NAMALWA (cell line): ENCODE data around the gene CLBA1.

Experiments used
- DNase-seq: peaks from one replicate; pipeline ENCODE4 v3.0.0-alpha.2; 2015; ENCODE audit warnings: low spot score

The CLBA1 gene

DNA sequence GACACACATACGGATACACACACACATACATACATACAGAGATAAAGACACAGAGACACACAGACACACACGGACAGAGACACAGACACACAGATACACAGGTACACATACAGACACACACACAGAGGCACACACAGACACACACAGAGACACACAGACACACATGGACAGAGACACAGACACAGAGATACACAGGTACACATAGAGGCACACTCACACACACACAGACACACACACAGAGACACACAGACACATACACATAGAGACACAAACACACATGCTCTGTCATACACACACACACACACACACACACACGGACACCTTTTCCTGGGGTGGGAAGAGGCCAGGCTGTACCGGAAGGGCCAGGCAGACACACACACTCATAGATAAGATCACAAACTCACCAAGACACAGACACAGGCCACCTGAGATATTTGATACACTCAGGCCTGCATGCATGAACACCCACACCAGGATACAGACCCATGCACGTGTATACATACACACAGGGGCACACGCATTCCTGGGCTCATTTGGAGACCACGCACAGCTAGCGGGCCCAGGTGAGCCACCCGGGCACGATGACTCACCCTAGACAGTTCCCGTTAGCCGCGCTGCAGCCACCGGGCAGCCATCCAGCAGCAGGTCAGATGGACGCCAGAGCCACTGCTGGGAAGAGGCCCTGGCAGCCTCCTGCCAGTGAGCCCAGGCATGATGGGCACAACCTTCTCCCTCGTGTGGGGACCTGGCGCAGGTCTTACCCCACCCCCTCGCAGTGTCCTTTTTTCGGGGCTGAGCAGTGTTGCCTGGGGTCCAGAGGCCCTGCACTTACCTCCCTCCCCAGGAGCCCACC, 5.6 kb upstream of the CLBA1 start:
- DNase-seq = no peak

DNA sequence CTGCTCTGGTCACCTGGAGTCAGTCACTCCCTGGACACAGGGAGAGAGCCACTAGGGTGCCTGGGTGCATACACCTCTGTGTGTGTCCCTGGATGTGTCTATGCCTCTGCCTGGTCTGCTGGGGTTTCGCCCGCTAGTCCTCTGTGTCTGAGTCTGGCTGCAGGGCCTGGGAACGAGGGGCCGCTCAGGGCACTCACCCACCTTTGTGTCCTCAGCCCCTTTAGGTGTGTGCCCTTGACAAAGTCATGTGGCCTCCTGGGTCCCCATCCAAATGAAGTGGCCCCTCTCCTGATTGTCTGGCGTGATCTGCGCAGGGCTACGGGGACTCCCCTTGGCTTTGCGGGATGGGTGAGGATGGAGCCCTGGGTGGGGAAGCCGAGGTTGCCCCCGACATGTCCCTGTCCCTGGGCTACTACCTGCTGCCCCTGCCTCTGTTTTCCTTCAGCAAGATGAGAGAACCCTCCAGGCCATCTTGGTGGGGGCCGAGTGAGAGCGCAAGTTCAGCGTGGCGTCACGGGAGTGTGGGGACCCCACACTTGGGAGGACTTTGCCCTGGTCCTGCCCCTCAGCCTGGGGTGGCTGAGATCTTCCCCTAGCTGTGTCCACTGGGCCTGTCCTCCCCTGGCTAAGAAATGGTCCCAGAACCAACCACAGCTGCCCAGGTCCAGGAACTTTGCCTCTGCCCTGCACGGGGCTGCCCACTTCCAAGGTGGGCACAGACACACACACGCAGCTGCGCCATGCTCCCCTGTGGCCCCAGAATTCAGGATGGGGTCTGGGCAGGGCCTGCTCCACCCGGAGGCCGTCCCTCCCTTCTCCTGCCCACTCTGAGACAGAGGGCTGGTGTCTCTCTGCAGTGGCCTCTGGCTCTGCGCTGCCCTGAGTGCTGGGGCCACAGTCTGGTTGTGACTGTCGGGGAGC, 4.7 kb upstream of the CLBA1 start:
- no peak for DNase-seq

DNA sequence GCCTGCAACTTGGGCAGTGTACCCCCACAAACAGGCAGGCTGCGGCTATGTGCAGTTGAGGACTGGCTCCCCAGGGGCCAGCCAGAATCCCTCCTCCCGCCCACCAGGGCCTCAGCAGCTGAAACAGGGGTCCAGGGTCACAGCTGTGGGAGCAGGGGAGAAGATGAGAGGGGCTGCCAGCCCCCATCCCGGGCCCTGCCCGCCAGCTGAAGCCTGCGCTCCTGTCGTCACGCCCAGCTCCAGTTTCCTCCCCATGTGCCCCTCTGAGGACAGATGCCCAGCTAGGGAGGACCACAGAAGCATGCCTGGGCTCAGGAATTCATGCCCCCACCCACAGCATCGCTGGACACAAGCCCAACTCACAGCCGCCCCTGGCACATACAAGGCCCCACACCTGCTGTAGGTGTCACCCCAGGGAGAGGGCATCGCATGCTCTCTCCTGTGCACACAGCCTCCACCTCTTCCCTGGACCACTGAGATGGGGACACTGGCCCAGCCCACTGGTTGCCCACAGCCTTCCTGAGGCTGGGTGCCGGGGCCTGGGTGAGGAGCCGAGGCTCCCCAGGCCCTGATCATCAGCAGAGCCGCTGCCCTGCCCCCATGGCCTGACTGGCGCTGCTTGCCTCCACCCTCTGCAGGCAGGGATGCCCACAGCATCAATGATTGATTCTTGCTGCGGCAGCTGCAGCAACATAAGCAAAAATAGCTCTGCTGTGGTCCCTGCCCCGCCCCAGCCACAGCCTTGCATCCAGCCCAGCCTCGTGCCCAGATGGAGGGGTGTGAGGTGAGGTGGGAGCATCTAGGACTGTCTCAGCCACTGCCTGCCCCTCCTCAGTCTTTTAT, 3.7 kb upstream of the CLBA1 start:
- DNase-seq = no peak

DNA sequence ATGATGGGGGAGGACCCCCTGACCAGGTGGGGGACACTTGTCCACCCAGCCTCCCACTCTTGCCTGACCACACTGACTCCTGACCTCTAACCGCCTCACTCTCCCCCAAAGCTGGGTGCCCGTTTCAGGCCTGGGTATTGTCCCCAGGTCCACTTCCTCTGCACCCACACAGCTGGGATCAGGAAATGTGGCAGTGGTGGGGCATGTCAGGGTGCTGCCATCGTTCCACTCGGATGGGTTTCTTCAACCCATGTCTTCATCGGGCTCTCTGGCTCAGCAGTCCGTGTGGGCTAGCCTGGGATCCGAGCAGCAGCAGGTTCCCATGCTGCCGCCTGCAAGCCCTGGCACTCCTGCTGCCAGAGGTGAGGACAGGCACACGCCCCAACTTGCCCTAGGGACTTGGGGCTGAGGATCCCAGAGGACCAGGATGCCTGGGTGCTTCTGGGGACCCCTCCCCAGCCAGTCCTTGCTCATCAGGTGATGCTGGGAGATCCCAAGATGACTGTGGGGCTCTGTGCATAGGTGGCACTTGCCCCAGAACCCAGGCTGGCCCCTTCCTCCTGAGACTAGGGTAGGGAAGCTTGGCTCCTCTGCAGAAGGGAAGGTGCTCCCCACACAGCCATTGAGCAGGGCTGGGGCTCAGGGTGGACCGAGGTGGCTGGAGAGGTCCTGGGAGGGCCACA, 2.9 kb upstream of the CLBA1 start:
- no peak for DNase-seq

DNA sequence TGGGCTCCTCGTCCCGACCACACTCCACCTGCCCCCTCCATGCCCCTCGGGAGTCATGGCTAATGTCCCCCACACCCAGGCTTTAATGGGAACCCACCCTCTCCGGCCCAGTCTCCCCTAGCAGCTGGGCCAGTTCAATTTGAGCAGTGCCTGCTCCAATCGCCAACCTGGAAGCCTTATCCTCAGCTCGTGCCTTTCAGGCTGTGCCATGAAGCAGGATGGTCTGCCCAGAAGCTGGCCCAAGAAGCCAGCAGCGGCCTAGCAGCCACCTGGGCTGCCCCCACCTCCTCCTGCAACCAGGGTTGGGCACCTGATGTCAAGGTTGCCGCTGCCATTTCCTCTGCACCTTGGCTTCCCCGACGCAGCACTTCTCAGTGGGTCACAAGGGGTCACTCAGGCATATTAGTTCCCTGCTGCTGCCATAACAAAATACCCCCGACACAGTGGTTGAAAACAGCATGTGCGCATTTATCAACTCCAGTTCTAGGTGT, 2.3 kb upstream of the CLBA1 start:
- no peak for DNase-seq

DNA sequence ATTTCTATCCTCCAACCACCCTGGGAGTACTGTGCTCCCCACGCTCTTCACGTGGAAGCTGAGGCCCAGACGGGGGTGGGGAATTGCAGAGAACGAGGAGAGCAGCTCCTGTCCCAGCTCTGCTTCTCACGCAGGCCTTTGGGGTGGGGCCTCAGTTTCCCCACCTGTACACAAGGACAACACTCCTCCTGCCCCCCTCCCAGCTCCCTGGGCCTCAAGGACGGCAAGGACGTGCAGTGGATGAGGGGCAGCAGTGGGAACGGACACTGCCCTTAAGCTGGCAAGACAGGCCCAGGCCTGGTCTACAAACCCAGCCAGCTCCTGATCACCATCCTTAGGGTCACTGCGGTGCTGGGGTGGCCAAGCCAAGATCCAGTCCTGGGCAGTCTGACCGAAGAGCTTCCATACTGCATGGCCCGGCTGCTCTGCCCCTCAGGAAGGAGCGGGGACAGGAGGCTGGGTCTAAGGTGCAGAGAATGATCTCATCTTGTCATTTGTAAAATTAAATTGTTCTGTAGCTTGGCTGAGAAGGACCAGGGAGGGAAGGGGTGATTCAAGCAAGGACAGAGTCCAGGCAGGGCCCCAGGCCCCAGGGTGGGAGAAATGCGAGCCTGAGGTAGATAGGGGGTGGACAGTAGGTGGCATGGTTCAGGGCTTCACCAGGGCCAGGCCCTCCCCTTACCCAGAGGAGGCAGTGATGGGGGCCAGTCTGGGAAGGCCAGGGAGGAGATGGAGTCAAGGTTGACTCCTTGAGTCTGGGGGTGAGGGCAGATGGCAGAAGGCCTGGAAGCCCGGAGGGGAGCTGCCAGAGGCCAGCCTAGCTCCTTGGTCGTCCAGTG, 1.3 kb upstream of the CLBA1 start:
- DNase-seq = no peak

DNA sequence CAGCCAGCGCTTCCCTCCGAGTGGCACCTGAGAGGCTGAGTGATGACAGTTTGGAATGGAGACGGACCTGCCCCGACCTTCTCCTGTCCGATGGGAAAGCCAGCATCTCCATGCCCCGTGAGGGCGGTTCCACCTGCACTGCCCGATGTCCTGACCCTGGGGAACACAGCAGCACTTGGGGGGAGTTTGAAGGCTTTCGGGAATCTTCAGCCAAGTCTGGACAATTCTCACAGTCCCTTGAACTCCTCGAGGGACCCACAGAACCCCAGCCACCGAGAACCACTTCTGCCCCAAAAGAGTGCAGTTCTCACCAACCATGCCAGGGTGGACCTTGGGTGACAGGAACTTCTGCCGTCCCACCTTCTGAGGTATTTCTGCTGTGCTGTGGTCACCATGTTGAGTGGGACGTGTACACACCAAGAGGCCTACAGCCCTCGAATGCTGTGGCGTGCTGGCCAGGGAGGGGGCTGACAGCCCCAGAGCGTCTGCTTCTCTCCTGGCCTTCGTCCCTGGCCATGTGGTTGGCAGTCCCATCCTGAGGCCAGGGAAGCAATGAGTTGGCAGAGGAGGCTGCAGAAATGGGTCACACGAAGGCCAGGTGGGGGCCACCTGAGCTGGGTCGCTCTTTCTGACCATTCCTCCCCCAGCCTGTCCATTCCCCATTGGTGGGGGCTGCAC, 1.0 kb downstream of the CLBA1 start:
- DNase-seq = no peak

DNA sequence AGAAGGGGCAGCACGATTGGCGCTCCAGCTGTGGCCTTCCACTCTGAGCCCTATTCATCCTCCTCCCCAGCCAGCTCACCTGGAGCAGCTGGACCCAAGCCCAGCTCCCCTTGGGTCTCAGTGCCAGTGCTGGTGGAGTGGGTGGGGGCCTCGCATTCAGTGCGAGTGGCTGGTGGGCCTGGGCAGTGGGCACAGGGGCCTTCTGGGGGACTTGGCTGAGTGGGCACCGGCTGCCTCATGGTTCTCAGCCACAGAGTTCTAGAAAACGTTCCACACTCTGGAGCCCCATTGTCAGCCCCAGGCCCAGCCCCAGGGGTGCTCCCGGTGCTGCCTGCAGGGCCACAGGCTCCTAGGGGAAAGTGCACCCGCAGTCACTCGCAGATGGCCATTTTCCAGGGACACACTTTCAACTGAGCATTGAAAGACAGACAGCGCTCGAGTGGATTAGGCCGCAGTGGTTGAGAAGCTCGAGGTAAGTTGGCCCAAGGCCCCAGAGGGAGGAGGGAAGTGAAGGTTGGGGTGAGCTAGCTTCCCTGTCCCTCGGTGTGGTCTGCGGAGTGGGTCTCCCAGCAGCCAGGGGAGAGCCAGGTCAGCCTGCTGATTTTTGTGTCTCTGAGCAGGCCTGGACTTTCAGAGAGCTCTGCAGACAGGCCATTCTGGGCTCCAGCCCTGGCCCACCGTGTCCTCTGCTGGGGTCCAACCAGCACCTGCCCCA, 3.8 kb downstream of the CLBA1 start:
- DNase-seq = no peak

DNA sequence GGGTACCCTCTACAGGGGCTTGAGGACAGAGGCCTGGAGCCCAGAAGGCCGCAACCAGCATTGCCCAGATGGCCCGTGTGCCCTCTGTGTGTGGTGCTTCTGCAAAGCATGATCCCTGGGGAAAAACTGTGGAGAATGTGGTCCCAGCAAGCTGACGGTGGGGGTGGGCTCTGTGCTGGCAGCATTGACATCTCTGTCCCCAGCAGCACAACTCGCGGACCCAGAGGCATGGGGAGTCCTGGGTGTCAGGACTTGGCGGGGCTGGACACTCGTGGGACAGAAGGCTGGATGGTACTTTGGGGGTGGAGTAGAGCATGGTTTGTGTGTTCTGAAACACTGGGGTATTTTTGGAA, 4.3 kb downstream of the CLBA1 start:
- no peak for DNase-seq

DNA sequence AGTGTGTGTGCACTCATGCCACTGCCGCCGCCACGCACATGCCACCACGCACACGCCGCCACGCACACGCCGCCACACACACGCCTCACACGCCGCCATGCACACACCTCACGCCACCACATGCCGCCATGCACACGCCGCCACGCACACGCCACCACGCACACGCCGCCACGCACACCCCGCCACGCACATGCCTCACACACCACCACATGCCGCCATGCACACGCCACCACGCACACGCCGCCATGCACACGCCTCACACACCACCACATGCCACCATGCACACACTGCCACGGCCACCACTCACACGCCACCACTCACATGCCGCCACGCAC, 6.3 kb downstream of the CLBA1 start:
- no peak for DNase-seq

DNA sequence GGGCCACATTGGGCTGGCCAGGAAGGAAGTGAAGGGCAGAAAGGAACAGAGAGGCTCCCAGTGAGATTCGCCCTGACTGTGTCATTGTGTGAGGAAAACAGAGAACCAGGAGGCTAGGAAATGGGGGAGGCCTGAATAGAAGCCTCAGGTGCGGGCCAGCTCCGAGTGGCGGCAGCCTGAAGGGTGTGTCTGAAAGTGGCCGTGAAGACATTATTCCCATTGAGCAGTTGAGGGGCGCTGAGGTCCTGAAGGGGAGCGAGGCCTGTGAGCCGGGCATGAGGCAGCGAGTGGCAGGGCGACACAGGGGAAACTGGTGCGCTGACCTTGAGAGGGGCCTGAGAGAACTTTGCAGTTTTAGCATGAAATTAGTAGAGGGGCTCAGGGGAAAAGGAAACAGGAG, 6.9 kb downstream of the CLBA1 start:
- DNase-seq = no peak

DNA sequence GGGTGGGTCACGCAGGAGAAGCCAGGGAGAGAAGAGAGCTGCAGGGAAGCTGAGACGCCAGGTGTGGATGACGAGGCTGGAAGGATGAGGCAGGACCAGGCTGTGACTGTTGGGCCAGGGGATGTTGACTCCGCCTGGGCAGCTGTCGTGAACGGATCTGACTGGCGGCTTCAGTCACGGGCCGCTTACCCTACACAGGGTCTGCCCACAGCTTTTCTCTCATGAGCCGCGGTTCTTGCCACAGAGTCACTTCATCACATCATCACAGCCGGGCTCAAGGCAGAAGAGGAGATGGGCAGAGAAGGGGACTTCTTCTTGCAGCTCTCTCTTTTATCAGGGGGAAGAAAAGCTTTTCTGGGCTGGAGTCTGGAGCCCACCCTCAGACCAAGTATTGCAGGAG, 7.7 kb downstream of the CLBA1 start:
- DNase-seq = no peak

DNA sequence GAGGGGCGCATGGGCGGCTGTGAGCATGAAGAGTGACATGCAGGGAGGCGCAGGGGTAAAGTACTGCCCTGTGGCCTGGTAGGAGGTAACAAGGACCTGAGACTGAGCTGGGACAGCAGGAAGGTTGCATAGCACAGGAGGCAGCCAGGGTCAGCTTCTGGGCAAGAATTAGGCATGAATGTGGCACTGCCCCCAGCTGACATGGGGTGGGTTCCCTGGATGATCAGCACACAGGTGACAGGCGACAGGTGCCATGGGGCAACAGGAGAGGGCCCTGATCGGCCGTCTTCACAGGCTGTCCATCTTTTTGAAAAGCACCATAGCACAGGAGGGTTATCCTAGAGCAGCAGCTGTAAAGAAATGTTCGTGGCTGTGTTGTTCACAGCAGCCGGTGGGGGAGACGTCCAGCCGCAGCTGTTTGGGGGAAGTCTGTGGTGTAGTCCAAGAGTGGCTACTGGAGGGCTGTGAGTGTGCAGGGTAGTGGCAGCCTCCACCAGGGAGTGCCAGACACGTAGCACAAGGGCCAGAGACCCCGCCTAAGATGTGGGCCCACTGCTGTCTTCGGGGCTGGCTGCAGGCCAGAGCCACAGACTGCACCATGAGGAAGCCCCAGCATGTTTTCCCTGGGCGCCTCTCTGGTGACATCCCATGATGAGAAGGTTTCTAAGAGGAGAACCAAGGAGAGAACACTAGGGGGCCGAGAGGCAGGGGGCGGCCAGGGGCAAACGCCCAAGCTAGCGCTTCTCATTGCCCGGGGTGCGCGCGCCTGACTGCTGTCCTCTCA, 8.4 kb downstream of the CLBA1 start:
- DNase-seq = no peak

DNA sequence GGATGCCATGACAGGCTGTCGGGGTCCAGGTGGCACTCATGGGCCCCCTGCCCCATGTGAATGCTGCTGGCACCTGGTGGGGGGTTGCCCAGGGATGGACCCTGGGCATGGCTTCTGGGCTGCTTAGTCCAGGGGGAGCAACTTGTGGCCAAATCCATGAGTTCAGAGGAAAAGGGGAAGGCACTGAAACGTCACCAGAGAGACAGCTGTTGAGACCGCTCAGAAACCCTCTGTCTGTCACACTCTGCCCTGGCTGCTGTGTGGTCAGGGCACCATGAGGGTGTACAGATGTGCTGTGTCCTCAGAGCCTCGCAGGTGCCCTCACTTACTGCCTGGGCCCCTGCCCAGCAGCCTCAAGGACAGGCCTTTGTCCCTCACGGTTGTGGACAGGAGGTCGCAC, 9.4 kb downstream of the CLBA1 start:
- DNase-seq = no peak

DNA sequence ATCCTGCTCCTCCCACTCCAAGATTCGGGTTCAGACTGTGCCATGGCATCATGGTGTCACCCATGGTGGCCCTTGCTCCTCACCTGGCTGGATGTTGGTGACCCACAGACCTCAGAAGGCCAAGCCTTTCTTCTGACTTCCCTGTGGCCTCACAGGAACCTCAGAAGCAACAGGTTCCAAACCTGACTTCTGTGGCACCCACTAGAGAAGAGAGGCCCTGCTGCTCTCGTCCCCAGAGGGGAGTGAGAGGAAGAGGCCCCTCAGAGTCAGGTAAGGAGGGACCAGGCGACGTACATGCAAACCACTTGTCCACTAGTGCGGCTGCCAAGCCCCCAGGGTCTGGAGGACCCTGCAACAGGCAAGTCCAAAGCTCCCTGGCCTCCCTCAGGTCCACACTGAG, 10.4 kb downstream of the CLBA1 start:
- DNase-seq = no peak

DNA sequence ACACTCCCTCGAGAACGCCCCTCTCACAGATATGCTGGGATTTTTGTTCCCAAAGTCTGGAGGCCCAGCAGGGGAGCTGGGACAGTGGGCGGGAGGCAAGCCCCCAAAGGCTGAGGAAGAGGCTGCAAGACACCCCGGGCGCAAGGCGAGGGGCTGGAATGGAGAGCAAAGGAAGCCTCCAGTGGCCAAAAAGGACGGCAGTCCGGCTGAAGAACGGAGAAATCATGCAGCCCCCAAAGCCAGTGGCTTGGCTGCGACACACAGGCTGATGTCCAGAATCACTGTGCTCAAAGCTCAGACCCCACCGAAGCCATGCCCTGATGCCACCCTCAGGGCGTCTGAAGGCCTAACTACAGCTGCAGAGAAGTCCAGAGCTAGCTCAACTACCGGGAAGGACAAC, 10.9 kb downstream of the CLBA1 start:
- DNase-seq = no peak

DNA sequence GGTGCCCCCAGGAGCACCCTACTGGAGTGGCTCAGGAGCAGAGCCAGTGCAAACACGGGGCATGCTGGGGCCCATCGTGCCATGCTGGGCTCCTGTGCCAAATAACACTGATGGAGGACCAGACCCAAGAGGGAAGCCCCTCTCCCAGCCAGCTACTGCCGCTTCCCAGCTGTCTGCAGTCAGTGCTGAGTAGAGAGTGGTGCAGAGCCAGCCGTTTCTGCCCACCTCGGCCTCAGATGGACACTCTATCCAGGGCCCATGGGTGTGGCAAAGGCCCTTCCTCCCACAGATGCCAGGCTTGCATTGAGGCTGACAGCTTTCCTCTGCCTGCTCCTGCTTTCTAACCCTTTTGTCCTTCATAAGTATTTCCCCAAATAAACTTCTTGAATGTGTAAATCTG, 13.2 kb downstream of the CLBA1 start:
- no peak for DNase-seq

DNA sequence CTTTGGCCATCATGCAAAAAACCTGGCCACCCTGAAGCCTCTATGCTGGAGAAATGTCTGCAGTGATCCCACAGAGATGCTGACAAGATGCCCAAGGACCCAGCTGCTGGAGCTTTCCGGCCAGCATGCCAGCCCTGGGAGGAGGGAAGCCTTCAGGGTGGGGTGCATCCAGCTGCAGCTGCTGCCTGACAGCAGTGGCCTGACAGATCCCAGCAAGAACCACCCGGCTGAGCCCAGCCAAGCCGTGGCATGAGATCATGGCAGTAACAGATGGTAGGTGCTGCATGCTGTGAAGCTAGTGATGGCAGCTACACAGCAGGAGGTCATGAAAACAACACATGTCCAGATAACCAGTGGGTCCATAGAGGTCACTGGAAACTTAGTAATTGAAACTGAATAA, 13.8 kb downstream of the CLBA1 start:
- DNase-seq = no peak
